Measurements from ENCODE around the gene KSR1. TPM values are rescaled to one million over a fixed set of nuclear protein-coding genes. Genes with fewer than 3 reads are reported as not detected.

KSR1 gene
- total and polyA plus RNA-seq, 9 of the 15 experiments (the other 6 are each of a cell fraction or from before 2014, with no cell fraction given): 1.4 to 51.7 (median 18.4) TPM

- TF ChIP-seq SRSF9 (IDR thresholded peaks at IDR 0.05; ENCODE audit: borderline replicate concordance, low read depth, low read length) (no peak), WHSC1 (IDR thresholded peaks at IDR 0.05; ENCODE audit: low read length) (no peak), HIVEP1 (CRISPR knock-in tag; IDR thresholded peaks at IDR 0.05) (peak; percentile 23; the same call in 1 of the 2 replicates), RBM15 (IDR thresholded peaks at IDR 0.05; ENCODE audit: insufficient read depth, low read length) (no peak), AFF4 (CRISPR knock-in tag; IDR thresholded peaks at IDR 0.05) (no peak), IFI16 (CRISPR knock-in tag; IDR thresholded peaks at IDR 0.05) (peak; percentile 38; the same call in 1 of the 2 replicates), ETS1 (conservative IDR thresholded peaks at IDR 0.05; ENCODE audit: control insufficient read depth, low read depth, low read length) (peak; percentile 57; the same call in 1 of the 2 replicates), DDX20 (tag; IDR thresholded peaks at IDR 0.05; ENCODE audit: low read depth) (no peak), MCM3 (IDR thresholded peaks at IDR 0.05) (no peak), STAG1 (CRISPR knock-in tag; IDR thresholded peaks at IDR 0.05; ENCODE audit: borderline replicate concordance) (no peak), ZNF445 (CRISPR knock-in tag; IDR thresholded peaks at IDR 0.05; ENCODE audit: low read depth) (no peak), DEAF1 (CRISPR knock-in tag; IDR thresholded peaks at IDR 0.05) (peak; percentile 65), RFX1 (IDR thresholded peaks at IDR 0.05) (no peak), SREBF1 (IDR thresholded peaks at IDR 0.05; ENCODE audit: borderline replicate concordance, low read depth, low read length) (no peak), HLTF (IDR thresholded peaks at IDR 0.05) (no peak)
- TF ChIP-seq, protein P1, sequence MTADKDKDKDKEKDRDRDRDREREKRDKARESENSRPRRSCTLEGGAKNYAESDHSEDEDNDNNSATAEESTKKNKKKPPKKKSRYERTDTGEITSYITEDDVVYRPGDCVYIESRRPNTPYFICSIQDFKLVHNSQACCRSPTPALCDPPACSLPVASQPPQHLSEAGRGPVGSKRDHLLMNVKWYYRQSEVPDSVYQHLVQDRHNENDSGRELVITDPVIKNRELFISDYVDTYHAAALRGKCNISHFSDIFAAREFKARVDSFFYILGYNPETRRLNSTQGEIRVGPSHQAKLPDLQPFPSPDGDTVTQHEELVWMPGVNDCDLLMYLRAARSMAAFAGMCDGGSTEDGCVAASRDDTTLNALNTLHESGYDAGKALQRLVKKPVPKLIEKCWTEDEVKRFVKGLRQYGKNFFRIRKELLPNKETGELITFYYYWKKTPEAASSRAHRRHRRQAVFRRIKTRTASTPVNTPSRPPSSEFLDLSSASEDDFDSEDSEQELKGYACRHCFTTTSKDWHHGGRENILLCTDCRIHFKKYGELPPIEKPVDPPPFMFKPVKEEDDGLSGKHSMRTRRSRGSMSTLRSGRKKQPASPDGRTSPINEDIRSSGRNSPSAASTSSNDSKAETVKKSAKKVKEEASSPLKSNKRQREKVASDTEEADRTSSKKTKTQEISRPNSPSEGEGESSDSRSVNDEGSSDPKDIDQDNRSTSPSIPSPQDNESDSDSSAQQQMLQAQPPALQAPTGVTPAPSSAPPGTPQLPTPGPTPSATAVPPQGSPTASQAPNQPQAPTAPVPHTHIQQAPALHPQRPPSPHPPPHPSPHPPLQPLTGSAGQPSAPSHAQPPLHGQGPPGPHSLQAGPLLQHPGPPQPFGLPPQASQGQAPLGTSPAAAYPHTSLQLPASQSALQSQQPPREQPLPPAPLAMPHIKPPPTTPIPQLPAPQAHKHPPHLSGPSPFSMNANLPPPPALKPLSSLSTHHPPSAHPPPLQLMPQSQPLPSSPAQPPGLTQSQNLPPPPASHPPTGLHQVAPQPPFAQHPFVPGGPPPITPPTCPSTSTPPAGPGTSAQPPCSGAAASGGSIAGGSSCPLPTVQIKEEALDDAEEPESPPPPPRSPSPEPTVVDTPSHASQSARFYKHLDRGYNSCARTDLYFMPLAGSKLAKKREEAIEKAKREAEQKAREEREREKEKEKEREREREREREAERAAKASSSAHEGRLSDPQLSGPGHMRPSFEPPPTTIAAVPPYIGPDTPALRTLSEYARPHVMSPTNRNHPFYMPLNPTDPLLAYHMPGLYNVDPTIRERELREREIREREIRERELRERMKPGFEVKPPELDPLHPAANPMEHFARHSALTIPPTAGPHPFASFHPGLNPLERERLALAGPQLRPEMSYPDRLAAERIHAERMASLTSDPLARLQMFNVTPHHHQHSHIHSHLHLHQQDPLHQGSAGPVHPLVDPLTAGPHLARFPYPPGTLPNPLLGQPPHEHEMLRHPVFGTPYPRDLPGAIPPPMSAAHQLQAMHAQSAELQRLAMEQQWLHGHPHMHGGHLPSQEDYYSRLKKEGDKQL (CRISPR knock-in tag; IDR thresholded peaks at IDR 0.05; ENCODE audit: borderline replicate concordance): no peak
These were observed 146.6 kb downstream of the KSR1 start (continued) for GRCh38 chr17:27602721-27603420.
